Panc1 (cell line): ENCODE data around the gene HPF1.

Source experiments
- POLR2AphosphoS5 ChIP-seq: IDR thresholded peaks from 2 replicates; pipeline ENCODE4 v1.6.1; 2012; ENCODE audit warnings: mild to moderate bottlenecking, low read depth, low read length, moderate library complexity
- SIN3A ChIP-seq: IDR thresholded peaks from 2 replicates; pipeline ENCODE4 v1.6.1; 2012; ENCODE audit warnings: low read depth, mild to moderate bottlenecking, low read length, moderate library complexity, borderline replicate concordance; ENCODE audit not compliant: insufficient read depth
- TF ChIP-seq, protein P1 (sequence below): fragments of 450-650 bp; IDR thresholded peaks from 2 replicates; pipeline ENCODE4 v1.5.1; 2017; ENCODE audit warnings: mild to moderate bottlenecking
- TF ChIP-seq, protein P2 (sequence below), 2 experiments: IDR thresholded peaks; 2 replicates each; pipeline ENCODE4 v1.6.1; 2011 to 2012; ENCODE audit warnings: low read depth in 2 of 2, control low read depth in 1 of 2, low read length in 1 of 2, mild to moderate bottlenecking in 1 of 2, moderate library complexity in 1 of 2; ENCODE audit not compliant: insufficient read depth in 1 of 2

DNA sequence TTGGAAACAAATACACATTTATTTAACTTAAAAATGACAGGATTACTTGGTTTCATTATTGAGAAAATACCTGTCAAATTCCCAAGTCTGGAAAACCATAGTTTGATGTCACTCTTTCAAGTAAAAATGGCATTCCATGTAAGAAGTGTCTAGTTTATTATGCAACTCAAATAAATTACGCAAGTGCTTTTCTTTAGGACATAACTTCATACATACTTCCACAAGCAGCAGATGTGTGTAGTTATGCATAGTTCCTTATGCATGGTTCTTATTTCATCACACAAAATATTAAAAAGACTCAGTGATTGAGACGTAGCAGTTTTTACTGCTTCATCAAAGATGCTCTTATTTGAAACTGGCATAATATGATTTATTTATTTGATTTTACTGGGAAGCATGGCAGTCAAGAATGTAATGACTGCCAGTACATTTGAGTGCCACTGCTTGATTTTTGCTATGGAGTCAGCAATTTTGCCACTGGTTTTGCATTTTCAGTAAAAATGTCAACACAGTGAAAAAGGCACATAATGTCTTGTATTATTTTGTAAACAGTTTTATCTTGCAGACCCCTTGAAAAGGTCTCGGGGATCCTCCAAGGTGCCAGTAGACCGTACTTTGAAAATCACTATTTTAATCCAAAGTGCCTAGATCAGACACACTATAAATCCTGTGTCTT lies 75.2 kb downstream of the HPF1 start:
- TF ChIP-seq, protein P1, sequence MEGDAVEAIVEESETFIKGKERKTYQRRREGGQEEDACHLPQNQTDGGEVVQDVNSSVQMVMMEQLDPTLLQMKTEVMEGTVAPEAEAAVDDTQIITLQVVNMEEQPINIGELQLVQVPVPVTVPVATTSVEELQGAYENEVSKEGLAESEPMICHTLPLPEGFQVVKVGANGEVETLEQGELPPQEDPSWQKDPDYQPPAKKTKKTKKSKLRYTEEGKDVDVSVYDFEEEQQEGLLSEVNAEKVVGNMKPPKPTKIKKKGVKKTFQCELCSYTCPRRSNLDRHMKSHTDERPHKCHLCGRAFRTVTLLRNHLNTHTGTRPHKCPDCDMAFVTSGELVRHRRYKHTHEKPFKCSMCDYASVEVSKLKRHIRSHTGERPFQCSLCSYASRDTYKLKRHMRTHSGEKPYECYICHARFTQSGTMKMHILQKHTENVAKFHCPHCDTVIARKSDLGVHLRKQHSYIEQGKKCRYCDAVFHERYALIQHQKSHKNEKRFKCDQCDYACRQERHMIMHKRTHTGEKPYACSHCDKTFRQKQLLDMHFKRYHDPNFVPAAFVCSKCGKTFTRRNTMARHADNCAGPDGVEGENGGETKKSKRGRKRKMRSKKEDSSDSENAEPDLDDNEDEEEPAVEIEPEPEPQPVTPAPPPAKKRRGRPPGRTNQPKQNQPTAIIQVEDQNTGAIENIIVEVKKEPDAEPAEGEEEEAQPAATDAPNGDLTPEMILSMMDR: no peak
- no peak for TF ChIP-seq SIN3A
- no peak for TF ChIP-seq POLR2AphosphoS5
- TF ChIP-seq, protein P2, sequence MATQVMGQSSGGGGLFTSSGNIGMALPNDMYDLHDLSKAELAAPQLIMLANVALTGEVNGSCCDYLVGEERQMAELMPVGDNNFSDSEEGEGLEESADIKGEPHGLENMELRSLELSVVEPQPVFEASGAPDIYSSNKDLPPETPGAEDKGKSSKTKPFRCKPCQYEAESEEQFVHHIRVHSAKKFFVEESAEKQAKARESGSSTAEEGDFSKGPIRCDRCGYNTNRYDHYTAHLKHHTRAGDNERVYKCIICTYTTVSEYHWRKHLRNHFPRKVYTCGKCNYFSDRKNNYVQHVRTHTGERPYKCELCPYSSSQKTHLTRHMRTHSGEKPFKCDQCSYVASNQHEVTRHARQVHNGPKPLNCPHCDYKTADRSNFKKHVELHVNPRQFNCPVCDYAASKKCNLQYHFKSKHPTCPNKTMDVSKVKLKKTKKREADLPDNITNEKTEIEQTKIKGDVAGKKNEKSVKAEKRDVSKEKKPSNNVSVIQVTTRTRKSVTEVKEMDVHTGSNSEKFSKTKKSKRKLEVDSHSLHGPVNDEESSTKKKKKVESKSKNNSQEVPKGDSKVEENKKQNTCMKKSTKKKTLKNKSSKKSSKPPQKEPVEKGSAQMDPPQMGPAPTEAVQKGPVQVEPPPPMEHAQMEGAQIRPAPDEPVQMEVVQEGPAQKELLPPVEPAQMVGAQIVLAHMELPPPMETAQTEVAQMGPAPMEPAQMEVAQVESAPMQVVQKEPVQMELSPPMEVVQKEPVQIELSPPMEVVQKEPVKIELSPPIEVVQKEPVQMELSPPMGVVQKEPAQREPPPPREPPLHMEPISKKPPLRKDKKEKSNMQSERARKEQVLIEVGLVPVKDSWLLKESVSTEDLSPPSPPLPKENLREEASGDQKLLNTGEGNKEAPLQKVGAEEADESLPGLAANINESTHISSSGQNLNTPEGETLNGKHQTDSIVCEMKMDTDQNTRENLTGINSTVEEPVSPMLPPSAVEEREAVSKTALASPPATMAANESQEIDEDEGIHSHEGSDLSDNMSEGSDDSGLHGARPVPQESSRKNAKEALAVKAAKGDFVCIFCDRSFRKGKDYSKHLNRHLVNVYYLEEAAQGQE (IDR thresholded peaks at IDR 0.05; ENCODE audit: insufficient read depth in 1 of 2, low read depth in 2 of 2, low read length in 1 of 2): no peak
